Upper lobe of left lung (tissue), 6 donors: ENCODE results near the gene ATP1A4. TPM values are rescaled to one million over a fixed set of nuclear protein-coding genes. Genes with fewer than 3 reads are reported as not detected.

Experiments
- ATAC-seq, 2 donors: fragments of 200-7000 bp; cut with Tn5 transposase; one replicate each; pipeline ENCODE4 v1.9.1; 2022; ENCODE audit warnings: mild to moderate bottlenecking in 2 of 2, moderate library complexity in 2 of 2; ENCODE audit not compliant: low FRiP score in 2 of 2
- DNase-seq, 2 donors: peaks; one replicate each; pipeline ENCODE4 v3.0.0-alpha.2; 2019 to 2020
- H3K27ac ChIP-seq, 4 donors: fragments of 200-600 bp; sonication (generic); one replicate each; pipeline ENCODE4 v1.5.1; 2016 to 2019
- H3K27me3 ChIP-seq, 4 donors: fragments of 200-600 bp; sonication (generic); one replicate each; pipeline ENCODE4 v1.5.1; 2017 to 2019
- H3K36me3 ChIP-seq, 4 donors: fragments of 200-600 bp; sonication (generic); one replicate each; pipeline ENCODE4 v1.5.1; 2016 to 2019
- H3K4me1 ChIP-seq, 4 donors: fragments of 200-600 bp; sonication (generic); one replicate each; pipeline ENCODE4 v1.5.1; 2018 to 2019
- H3K4me3 ChIP-seq, 4 donors: fragments of 200-600 bp; sonication (generic); one replicate each; pipeline ENCODE4 v1.5.1; 2017 to 2019; ENCODE audit warnings: mild to moderate bottlenecking in 2 of 4, moderate library complexity in 1 of 4
- H3K9me3 ChIP-seq, 4 donors: fragments of 200-600 bp; sonication (generic); one replicate each; pipeline ENCODE4 v1.5.1; 2018 to 2019
- CTCF ChIP-seq, 6 experiments: fragments of 450-650 bp in 4 of 6; fragments of 200-600 bp in 2 of 6; sonication (generic) in 2 of 6; IDR thresholded peaks; one replicate each; pipeline ENCODE4 v1.5.1; 2016 to 2019; ENCODE audit warnings: antibody characterized with exemption in 6 of 6
- EP300 ChIP-seq, 4 donors: sonication (generic); formaldehyde crosslinking; IDR thresholded peaks; one replicate each; pipeline ENCODE4 v1.5.1; 2017; ENCODE audit warnings: antibody characterized with exemption in 4 of 4, control low read depth in 2 of 4
- POLR2A ChIP-seq, 4 donors: fragments of 450-650 bp; IDR thresholded peaks; one replicate each; pipeline ENCODE4 v1.5.1; 2016 to 2017; ENCODE audit warnings: antibody characterized with exemption in 4 of 4, mild to moderate bottlenecking in 2 of 4
- POLR2AphosphoS5 ChIP-seq, 2 donors: sonication (generic); formaldehyde crosslinking; IDR thresholded peaks; one replicate each; pipeline ENCODE4 v1.5.1; 2017; ENCODE audit warnings: antibody characterized with exemption in 2 of 2
- WGBS, 2 donors: methylation state at CpG; one replicate each; pipeline ENCODE4 v1.1.5; 2017 to 2018; 5-methylcytosine and 5-hydroxymethylcytosine counted together
- total RNA-seq, 6 donors: library from RNA; depleted of rRNA in 4 of 6; stranded (reverse); fragments of >200 nt in 4 of 6; gene quantifications; one replicate each; pipeline versions ENCODE4 v1.1.0 to v1.2.1, GENCODE V29; 2016 to 2021
- donor health status: DM: no; HTN: no; CAD: no; lungs with moderate emphysema.
- donor health status: DM: no; HTN: yes; CAD: no; lungs with severe emphysema.

The ATP1A4 gene
- total RNA-seq, 6 donors from 2014 or later = 0.52 to 0.61 TPM; not detected in 4

- TF ChIP-seq CTCF (IDR thresholded peaks at IDR 0.05) = no peak
- TF ChIP-seq POLR2AphosphoS5 (IDR thresholded peaks at IDR 0.05) = no peak
- TF ChIP-seq EP300 (IDR thresholded peaks at IDR 0.05) = no peak
- TF ChIP-seq POLR2A (IDR thresholded peaks at IDR 0.05) = no peak
- no peak for ATAC-seq
- no peaks in the 10 kb centered on the region for H3K27me3 ChIP-seq
- H3K27ac ChIP-seq = peak overlapping the region; percentile 31 to 96 (median 62)
- H3K4me3 ChIP-seq = no peak overlapping the region
- 78 to 90% methylated on average over 4 of the region's 4 CpGs for WGBS, 2 donors
- no peak for DNase-seq
- H3K36me3 ChIP-seq = peaks cover 1 to 40% (median 12%) of the 10 kb centered on the region in 4 donors
- no peaks in the 10 kb centered on the region for H3K9me3 ChIP-seq
- peaks cover 57 to 63% (median 59%) of the 10 kb centered on the region in 4 donors for H3K4me1 ChIP-seq
These were observed 55.8 kb downstream of the ATP1A4 start for GRCh38 chr1:160207118-160207650.

GRCh38 chr1:160207771-160208556 is 56.6 kb downstream of the ATP1A4 start:
- Histone ChIP-seq H3K9me3 (no peaks in the 10 kb centered on the region), H3K27ac (peak overlapping the region; percentile 31 to 96 (median 62)), H3K27me3 (no peaks in the 10 kb centered on the region), H3K4me1 (peaks cover 57 to 63% (median 59%) of the 10 kb centered on the region in 4 donors), H3K36me3 (peaks cover 9 to 48% (median 17%) of the 10 kb centered on the region in 4 donors), H3K4me3 (no peak overlapping the region)
- DNase-seq = no peak
- ATAC-seq = no peak
- 54 to 70% methylated on average over 9 of the region's 9 CpGs for WGBS, 2 donors
- TF ChIP-seq POLR2AphosphoS5 (IDR thresholded peaks at IDR 0.05) = peak in 1 of 2 donors; percentile 26
- TF ChIP-seq EP300 (IDR thresholded peaks at IDR 0.05) = peak in 1 of 4 donors; percentile 9
- no peak for TF ChIP-seq CTCF (IDR thresholded peaks at IDR 0.05)

- Histone ChIP-seq H3K4me3 (no peak overlapping the region), H3K27me3 (no peaks in the 10 kb centered on the region), H3K36me3 (peaks cover 15 to 56% (median 25%) of the 10 kb centered on the region in 4 donors), H3K27ac (peak overlapping the region in 3 of 4 donors; percentile 31 to 96 (median 88)), H3K4me1 (peaks cover 57 to 62% (median 59%) of the 10 kb centered on the region in 4 donors), H3K9me3 (no peaks in the 10 kb centered on the region)
- TF ChIP-seq POLR2AphosphoS5 (IDR thresholded peaks at IDR 0.05) (no peak), POLR2A (IDR thresholded peaks at IDR 0.05) (no peak), CTCF (IDR thresholded peaks at IDR 0.05) (no peak), EP300 (IDR thresholded peaks at IDR 0.05) (no peak)
- ATAC-seq (no peak), DNase-seq (no peak)
- WGBS, 2 donors = 69 to 77% methylated on average over 6 of the region's 6 CpGs
These were observed 57.3 kb downstream of the ATP1A4 start for GRCh38 chr1:160208557-160209320.

DNA sequence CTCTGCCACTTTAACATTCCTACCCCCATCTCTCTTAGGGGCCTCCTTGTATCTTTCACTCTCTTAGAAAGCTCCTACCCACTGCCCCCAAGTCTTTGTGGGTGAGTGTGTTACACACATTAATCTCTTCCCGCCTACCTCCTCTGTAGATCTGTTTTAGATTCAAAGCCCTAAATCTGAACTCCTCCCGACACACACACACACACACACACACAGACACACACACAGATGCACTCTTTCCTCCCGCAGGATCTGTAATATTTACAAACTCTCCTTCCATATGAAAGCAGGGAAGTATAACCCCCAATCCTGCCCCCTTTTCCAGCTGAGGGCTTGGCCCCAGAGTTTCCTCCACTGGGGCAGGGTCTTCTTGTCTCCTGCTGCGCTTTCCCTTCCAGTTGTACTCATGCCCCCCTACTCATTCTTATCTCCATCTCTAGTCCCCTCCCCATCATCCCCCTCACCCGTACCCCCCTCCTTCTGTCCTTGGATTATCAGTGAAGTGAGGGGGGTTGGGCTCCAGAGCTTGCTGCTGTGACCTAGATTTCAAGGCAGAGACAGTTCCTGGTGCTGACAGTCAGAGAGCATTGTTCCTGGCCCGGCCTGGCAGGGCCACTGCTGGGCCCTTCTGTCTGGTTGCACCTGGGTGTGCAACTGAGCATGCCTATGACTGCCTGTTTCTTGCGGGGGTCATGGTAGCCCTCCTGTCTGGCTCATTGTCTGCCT is 58.1 kb downstream of the ATP1A4 start:
- TF ChIP-seq EP300 (IDR thresholded peaks at IDR 0.05) (no peak), CTCF (IDR thresholded peaks at IDR 0.05) (no peak), POLR2A (IDR thresholded peaks at IDR 0.05) (no peak), POLR2AphosphoS5 (IDR thresholded peaks at IDR 0.05) (no peak)
- Histone ChIP-seq H3K36me3 (peaks cover 15 to 63% (median 32%) of the 10 kb centered on the region in 4 donors), H3K27ac (peak overlapping the region in 3 of 4 donors; percentile 16 to 96 (median 88)), H3K27me3 (no peaks in the 10 kb centered on the region), H3K4me3 (no peak overlapping the region), H3K9me3 (no peaks in the 10 kb centered on the region), H3K4me1 (peaks cover 50 to 57% (median 55%) of the 10 kb centered on the region in 4 donors)
- ATAC-seq (no peak), DNase-seq (no peak)
- WGBS, 2 donors = 65 to 68% methylated on average over 6 to 7 of the region's 7 CpGs
